NCI-H146 (cell line): ENCODE measurements around the gene ALB.
"Not testable (repeated sequence)": the region's sequence is repeated elsewhere in the genome, so short reads cannot be mapped to it uniquely, and the experiment has no call there.

Experiments
- DNase-seq: peaks from one replicate; lab custom pipeline; 2025; lab: John Stamatoyannopoulos, UW

ALB gene

DNA sequence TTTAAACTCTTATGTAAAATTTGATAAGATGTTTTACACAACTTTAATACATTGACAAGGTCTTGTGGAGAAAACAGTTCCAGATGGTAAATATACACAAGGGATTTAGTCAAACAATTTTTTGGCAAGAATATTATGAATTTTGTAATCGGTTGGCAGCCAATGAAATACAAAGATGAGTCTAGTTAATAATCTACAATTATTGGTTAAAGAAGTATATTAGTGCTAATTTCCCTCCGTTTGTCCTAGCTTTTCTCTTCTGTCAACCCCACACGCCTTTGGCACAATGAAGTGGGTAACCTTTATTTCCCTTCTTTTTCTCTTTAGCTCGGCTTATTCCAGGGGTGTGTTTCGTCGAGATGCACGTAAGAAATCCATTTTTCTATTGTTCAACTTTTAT is at the start of gene ALB:
TSS of gene ALB (plus strand) at position 246 of the 400 bp plus-strand sequence. CDS start at position 287, 41 bp downstream.
- DNase-seq: no peak

DNA sequence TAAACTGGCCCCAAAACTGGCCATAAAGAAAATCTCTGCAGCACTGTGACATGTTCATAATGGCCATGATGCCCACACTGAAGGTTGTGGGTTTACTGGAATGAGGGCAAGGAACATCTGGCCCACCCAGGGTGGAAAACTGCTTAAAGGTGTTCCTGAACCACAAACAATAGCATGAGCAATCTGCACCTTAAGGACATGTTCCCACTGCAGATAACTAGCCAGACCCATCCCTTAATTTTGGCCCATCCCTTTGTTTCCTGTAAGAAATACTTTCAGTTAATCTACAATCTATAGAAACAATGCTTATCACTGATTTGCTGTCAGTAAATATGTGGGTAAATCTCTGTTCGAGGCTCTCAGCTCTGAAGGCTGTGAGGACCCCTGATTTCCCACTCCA is 46.9 kb upstream of the ALB start:
- not testable (repeated sequence) for DNase-seq

DNA sequence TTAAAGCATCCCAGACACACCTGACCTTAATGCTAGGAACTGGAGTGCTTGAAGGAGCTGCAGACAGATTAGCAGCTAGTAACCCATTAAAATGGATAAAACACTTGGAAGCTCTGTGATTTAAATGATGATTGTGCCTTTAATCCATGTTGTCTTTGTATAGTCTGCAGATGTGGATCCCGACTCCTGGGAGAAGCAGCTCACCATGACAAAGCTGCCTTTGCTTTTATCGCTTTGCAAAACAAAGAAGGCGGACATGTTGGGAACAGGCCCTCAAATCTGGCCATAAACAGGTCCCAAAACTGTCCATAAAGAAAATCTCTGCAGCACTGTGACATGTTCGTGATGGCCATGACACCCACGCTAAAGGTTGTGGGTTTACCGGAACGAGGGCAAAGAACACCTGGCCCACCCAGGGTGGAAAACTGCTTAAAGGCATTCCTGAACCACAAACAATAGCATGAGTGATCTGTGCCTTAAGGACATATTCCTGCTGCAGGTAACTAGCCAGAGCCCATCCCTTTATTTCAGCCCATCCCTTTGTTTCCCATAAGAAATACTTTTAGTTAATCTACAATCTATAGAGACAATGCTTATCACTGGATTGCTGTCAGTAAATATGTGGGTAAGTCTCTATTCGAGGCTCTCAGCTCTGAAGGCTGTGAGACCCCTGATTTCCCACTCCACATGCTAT is 34.4 kb upstream of the ALB start:
- not testable (repeated sequence) for DNase-seq

DNA sequence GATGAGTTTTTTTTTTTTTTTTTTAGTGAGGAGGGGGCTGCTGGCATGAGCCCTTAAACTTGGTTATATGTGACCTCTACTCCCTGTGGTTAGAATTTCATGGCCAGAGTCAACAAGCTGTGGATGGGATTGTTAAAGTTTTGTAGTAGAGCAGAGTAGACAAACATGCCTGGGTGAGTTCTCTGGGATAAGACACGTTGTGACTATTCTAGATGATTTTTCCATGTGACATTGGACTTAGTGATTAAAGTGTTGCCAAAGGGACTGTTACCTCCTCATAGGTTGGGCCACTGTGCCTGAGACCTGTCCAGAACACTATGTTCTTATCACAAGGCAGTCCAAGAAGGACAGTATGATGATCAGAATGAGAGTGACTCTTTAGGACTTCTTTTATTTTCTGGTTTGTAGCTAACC is 28.8 kb upstream of the ALB start:
- no peak for DNase-seq

DNA sequence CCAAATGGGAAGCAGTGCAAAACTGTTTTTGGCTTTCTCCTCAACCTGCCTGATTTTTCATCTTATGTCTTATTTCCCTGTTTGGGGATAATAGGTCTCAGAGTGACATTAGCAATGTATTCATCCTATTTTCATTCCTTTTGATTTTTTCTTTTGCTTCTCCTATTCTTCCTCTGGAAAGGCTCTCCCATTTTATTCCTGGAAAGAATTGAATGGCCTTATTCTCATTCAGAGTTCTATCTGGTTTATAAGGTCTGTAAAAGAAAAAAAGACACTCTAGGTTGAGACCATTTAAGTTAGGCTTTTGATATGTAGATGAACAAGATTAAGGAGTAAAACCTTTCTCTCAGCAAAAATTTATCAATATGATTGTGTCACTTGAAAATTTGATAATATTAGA is 27.8 kb upstream of the ALB start:
- DNase-seq: no peak

DNA sequence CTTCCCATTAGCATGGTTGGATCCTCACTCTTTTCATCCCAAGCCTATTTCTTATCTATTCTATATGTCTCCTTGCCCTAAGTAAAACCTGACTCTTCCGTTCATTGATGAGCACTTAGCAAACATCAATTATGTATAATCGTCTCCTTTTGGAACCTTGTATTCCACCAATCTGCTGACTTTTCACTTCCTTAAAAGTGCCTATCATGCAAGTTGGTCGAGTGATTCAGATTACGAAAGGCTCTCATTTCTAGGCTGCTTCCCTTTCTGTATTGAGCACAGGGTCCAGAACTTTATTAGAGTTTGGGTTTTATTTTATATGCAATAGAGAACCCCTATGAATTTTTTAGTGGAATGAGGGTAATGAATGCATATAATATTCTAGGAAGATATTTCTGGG is 27.1 kb upstream of the ALB start:
- DNase-seq: no peak

DNA sequence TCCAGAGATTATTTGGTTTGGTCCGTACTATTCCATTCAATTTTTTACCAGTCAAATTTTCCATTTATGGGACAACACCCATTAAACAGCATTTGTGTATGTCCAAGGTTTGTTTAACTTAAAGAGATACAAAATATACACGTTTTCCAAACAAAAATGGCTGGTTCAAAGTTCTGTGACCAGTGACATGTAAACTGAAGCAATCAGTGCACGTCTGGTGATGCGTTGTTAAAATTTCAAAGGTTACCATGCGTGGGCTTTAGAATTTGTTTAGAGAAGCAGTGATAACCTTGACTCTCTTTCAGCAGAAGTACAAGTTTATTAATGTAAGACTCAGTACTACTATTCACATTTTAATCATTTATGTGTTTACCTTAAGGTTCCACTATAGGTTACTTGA is 25.2 kb upstream of the ALB start:
- no peak for DNase-seq

DNA sequence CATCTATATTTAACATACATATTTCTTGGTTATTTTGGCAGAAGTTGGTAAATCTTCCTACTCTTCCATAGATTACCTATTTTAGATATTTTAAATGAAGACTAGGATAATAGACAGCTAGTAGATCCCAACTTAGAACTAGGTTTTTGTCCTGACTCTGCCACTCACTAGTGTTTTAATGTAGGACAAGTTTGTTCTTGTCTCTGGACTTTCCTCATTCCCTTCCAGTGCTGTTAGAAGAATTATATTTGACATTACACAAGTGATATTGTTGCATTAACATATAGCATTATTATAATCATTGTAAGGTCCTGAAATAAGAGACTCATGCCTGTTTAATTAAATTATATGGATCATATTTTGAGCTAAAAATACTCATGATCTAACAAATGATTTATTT is 24.1 kb upstream of the ALB start:
- DNase-seq: no peak

DNA sequence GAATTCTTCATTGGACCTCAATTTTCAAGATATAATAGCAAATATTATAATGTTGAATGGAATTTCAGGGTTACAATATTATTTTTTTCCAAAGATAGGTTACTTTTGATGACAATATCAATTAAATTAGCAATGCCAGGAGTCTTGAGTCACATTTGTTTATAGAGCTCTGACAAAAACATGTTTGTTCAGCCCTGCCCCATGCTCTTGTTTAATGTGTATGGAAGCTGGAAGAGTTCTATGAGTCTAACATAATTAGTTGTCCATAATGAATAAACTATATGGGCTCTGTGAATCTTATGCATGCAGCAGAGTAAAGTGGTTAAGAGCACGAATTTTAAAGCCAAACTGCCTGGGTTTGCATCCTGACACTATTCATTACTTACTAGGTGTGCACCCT is 22.9 kb upstream of the ALB start:
- no peak for DNase-seq

DNA sequence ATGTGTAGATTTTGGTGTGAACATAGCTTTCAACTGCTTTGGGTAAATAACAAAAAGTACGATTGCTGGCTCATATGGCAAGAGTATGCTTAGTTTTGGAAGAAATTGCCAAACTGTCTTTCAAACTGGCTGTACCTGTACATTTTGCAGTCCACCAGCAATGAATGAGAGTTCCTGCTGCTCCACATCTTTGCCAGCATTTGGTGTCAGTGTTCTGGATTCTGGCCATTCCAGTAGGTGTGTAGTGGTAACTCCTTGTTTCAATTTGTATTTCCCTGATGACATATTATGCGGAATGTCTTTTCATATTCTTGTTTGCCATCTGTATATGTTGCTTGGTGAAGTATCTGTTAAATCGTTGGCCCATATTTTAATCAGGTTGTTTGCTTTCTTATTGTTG is 20.6 kb upstream of the ALB start:
- no peak for DNase-seq

DNA sequence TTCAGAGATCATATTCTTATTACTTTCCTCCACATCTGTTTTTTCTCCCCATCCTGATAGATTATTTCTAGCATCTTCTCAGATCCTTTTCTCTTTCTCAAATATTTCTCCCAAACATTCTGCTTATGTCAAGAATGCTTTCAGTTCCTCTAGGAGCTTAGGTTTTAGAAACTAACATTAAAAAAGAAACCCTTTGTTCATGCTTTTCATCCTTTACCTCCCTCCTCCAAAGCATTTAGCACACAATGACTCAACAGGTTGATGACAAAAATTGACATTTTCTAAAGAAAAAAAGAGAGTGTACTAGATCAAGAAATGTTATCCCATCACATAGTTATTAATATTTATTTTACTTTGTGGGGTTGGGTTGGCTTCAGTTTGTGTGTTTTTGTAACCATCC is 16.5 kb upstream of the ALB start:
- no peak for DNase-seq

DNA sequence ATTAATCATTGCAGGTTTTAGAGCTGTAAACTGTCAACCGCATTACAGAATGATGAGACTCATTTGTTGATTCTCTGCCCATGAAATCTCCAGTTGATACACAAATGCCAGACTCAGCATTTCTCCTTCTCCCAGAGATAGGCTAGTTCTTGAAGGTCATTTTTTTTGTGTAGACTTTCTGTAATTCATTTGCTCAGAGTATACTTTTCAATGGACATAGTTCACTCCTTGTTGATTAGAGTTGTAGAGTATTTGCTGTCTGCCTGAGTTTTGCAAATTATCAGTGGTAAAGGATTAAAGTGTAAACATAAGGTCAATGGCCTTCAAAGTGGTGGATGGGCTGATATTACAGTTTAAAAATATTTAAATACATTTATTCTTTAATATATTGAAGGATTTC is 15.2 kb upstream of the ALB start:
- no peak for DNase-seq

DNA sequence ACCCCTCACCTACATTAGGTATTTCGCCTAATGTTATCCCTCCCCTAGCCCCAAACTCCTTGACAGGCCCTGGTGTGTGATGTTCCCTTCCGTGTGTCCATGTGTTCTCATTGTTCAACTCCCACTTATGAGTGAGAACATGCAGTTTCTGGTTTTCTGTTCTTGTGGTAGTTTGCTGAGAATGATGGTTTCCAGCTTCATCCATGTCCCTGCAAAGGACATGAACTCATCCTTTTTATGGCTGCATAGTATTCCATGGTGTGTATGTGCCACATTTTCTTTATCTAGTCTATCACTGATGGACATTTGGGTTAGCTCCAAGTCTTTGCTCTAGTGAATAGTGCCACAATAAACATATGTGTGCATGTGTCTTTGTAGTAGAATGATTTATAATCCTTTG is 14.4 kb upstream of the ALB start:
- not testable (repeated sequence) for DNase-seq

DNA sequence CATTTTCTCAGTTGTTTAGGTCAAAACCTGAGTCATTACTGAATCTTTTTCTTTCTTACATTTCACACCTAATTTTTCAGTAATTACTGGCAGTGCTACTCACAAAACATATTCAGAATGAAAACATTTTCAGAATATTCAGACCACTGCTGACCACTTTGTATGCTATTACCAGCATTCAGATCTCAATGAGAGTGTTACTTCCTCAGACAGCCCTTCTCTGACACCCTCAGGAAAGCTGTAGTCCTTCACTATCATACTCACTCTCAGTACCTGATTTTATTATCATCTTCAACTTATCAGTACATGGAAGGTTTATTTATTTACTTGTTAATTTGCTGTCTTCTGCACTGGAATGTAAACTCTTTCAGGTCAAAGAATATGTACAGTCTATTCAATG is 12.3 kb upstream of the ALB start:
- no peak for DNase-seq

DNA sequence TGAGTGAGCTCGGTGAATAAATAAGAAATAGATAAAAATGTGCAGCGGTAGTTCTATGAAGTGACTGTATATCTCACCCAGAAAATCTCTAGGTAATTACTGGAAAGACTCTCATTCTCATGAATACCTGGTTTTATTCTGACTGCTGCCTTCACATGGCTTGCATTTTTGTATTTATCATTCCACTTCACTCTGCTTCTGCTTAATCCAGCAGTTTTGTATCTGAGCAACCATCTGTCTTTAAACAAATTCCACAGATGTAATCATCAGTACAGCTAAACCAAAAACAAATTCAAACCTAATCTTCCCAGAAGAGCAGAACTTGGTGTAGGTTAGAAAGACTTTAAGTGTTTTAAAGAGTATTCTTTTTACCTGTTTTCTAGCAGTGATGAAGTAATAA is 11.2 kb upstream of the ALB start:
- no peak for DNase-seq

DNA sequence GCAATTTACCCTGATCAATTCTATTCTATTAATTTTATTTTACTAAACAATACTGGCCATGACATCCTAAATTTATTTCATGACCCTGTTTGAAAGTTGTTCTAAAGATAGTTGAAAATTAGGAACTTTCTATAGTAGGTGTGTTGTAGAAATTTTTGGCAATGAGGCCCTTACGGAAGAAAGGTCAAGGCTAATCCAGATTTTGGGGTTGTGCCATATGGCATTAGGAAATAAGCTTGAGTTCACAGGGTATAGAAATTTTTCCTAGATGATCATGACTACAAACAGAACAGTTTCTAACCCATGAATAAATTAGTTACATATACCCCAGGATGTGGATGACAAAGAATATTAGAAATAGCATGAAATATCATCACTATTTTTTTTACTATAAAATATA is 7.8 kb upstream of the ALB start:
- no peak for DNase-seq

DNA sequence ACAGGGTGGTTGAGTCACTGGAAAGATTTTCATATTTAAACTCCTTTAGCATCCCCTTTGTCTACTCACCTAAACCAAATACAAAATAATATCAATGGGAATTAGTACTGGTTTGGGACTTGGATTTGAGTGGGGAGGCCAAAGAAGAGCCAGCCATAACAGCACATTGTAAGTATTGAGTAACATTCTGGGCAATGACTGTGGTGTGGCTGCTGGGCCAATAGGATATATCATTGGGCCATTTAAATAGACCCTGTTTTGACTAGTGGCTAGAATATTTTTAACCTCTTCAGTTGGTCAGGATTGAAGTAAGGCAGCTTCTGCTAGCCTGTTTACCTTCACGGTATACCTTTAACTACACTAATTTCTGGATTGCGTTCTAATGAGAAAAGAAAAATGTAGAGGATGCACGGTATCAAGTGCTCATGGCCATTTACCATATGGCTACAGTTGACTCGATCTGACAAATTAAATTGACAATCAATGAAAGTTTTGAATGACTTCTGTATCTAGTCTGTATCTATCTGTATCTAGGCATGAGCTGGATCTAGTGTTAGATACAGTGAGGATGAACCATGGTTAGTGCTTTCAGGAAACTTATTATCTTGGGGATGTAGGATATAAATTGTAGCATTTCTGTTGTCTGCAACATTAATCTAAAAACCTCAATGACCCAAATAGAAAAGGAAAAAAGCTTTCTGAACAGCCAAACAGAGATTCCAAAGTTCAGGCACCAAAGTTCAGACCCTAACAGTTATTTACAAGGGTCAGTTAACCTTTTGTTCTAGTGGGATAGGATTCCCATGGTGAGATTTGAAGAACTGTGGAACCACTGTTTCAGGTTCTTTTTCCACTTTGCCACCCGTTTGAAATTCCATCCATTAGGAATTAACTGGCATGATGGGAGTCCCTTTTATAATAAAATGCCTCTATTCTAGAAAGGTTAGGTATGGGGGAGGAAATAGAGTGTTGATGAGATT is 6.8 kb upstream of the ALB start:
- DNase-seq: no peak

DNA sequence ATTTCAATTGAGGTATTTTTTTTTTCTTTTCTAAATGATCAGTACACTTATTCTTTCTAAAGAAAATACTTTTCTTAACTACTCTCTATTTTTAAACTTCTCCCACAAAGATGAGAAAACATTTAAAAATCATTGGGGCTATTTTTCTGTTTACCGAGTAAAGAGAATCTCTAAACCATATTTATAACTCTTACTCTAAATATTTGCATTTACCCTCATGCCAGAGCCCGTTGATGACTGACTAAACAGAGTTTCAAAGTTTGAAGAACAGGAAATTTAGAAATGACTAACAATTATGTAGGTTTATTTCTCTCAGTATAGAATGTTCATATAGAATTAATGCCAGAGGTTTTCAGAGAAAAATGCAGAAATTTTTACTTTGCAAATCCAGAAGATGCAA is 2.7 kb upstream of the ALB start:
- DNase-seq: no peak

DNA sequence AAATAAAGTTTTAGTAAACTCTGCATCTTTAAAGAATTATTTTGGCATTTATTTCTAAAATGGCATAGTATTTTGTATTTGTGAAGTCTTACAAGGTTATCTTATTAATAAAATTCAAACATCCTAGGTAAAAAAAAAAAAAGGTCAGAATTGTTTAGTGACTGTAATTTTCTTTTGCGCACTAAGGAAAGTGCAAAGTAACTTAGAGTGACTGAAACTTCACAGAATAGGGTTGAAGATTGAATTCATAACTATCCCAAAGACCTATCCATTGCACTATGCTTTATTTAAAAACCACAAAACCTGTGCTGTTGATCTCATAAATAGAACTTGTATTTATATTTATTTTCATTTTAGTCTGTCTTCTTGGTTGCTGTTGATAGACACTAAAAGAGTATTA is 370 bp downstream of the ALB start:
- DNase-seq: no peak

DNA sequence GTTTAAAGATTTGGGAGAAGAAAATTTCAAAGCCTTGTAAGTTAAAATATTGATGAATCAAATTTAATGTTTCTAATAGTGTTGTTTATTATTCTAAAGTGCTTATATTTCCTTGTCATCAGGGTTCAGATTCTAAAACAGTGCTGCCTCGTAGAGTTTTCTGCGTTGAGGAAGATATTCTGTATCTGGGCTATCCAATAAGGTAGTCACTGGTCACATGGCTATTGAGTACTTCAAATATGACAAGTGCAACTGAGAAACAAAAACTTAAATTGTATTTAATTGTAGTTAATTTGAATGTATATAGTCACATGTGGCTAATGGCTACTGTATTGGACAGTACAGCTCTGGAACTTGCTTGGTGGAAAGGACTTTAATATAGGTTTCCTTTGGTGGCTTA is 1.1 kb downstream of the ALB start:
- DNase-seq: no peak

DNA sequence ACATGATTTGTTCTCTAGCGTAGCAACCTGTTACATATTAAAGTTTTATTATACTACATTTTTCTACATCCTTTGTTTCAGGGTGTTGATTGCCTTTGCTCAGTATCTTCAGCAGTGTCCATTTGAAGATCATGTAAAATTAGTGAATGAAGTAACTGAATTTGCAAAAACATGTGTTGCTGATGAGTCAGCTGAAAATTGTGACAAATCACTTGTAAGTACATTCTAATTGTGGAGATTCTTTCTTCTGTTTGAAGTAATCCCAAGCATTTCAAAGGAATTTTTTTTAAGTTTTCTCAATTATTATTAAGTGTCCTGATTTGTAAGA is 2.4 kb downstream of the ALB start:
- DNase-seq: no peak

DNA sequence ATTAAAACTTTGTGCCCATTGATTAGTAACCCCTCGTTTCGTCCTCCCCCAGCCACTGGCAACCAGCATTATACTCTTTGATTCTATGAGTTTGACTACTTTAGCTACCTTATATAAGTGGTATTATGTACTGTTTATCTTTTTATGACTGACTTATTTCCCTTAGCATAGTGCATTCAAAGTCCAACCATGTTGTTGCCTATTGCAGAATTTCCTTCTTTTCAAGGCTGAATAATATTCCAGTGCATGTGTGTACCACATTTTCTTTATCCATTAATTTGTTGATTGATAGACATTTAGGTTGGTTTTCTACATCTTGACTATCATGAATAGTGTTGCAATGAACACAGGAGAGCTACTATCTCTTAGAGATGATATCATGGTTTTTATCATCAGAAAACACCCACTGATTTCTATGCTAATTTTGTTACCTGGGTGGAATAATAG is 3.2 kb downstream of the ALB start:
- no peak for DNase-seq

DNA sequence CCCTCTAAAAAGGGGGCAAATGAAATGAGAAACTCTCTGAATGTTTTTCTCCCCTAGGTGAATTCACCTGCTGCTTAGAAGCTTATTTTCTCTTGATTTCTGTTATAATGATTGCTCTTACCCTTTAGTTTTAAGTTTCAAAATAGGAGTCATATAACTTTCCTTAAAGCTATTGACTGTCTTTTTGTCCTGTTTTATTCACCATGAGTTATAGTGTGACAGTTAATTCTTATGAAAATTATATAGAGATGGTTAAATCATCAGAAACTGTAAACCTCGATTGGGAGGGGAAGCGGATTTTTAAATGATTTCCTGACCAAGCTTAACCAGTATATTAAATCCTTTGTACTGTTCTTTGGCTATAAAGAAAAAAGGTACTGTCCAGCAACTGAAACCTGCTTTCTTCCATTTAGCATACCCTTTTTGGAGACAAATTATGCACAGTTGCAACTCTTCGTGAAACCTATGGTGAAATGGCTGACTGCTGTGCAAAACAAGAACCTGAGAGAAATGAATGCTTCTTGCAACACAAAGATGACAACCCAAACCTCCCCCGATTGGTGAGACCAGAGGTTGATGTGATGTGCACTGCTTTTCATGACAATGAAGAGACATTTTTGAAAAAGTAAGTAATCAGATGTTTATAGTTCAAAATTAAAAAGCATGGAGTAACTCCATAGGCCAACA is 4.2 kb downstream of the ALB start:
- no peak for DNase-seq
